K562 (cell line): Measurements from ENCODE around the gene TOR1AIP1.

ENCODE experiments used
- ASH1L ChIP-seq: fragments of 450-650 bp; IDR thresholded peaks from 2 replicates; pipeline ENCODE4 v1.6.1; 2018; ENCODE audit warnings: borderline replicate concordance, mild to moderate bottlenecking, low read depth; ENCODE audit not compliant: partially characterized antibody
- BRCA1 ChIP-seq, 2 experiments: fragments of 450-650 bp in 1 of 2; sonication (generic) in 1 of 2; formaldehyde crosslinking in 1 of 2; IDR thresholded peaks; 2 replicates each; pipeline versions ENCODE4 v1.5.0 to v1.6.1; 2017 to 2020; ENCODE audit warnings: mild to moderate bottlenecking in 1 of 2, missing genetic modification reagents in 1 of 2
- CTCF ChIP-seq, 3 experiments: IDR thresholded peaks in 2 of 3; conservative IDR thresholded peaks in 1 of 3; 2 replicates each; pipeline ENCODE4 v1.5.1; 2011 to 2012; ENCODE audit warnings: low read length in 3 of 3, mild to moderate bottlenecking in 3 of 3, control low read depth in 2 of 3, improper control_type of control experiment in 1 of 3, inconsistent platforms in 1 of 3, low read depth in 1 of 3, mixed read lengths in 1 of 3, moderate library complexity in 1 of 3; ENCODE audit not compliant: insufficient read depth in 2 of 3
- ELF4 ChIP-seq: fragments of 450-650 bp; formaldehyde crosslinking; IDR thresholded peaks from 2 replicates; pipeline ENCODE4 v1.4.0; 2022; ENCODE audit warnings: missing genetic modification characterization
- ESRRA ChIP-seq: fragments of 450-650 bp; IDR thresholded peaks from 2 replicates; pipeline ENCODE4 v1.6.1; 2014; ENCODE audit warnings: low read depth, mild to moderate bottlenecking, moderate library complexity, borderline replicate concordance
- SRSF3 ChIP-seq: fragments of 200-400 bp; formaldehyde crosslinking; IDR thresholded peaks from 2 replicates; pipeline ENCODE4 v1.6.1; 2016; ENCODE audit warnings: mild to moderate bottlenecking, low read length, moderate library complexity; ENCODE audit not compliant: insufficient read depth
- ZFP30 ChIP-seq: fragments of 250-450 bp; sonication (Bioruptor Pico); IDR thresholded peaks from 2 replicates; pipeline ENCODE4 v1.8.0; 2022; ENCODE audit warnings: moderate library complexity, mild to moderate bottlenecking, inconsistent platforms, borderline replicate concordance
- ZNF3 ChIP-seq: fragments of 250-450 bp; sonication (Bioruptor Pico); IDR thresholded peaks from 2 replicates; pipeline ENCODE4 v1.5.0; 2021; ENCODE audit warnings: mild to moderate bottlenecking, moderate library complexity

GRCh38 chr1:179877586-179878265, 4.4 kb upstream of the TOR1AIP1 start, which contains the start of gene TOR1AIP2:
- TF ChIP-seq ZNF3 (no peak), ZFP30 (CRISPR knock-in tag) (no peak), ESRRA (peak; percentile 82; the same call in 1 of the 2 replicates), CTCF (IDR thresholded peaks at IDR 0.05 in 2 of 3, conservative IDR thresholded peaks at IDR 0.05 in 1 of 3; ENCODE audit: insufficient read depth in 2 of 3, low read depth in 1 of 3, low read length in 3 of 3) (peak in 2 of 3 experiments; percentile 13 to 20; a peak in 1 of 6 replicates), BRCA1 (IDR thresholded peaks at IDR 0.05) (no peak), BRCA1 (CRISPR knock-in tag; IDR thresholded peaks at IDR 0.05) (no peak), ASH1L (no peak), SRSF3 (no peak), ELF4 (no peak)
